ENCODE data around the gene LSM5.

- TF ChIP-seq CTCF (IDR thresholded peaks at IDR 0.05; ENCODE audit: low read length), result no peak
- TF ChIP-seq EZH2 (IDR thresholded peaks at IDR 0.05; ENCODE audit: borderline replicate concordance, low read length), result no peak
Observed at GRCh38 chr7:32532716-32533115, 42.5 kb upstream of the LSM5 start.

Measured in OCI-LY1 (cell line).